Measurements from ENCODE around the gene MRTFB.

MRTFB gene

DNA sequence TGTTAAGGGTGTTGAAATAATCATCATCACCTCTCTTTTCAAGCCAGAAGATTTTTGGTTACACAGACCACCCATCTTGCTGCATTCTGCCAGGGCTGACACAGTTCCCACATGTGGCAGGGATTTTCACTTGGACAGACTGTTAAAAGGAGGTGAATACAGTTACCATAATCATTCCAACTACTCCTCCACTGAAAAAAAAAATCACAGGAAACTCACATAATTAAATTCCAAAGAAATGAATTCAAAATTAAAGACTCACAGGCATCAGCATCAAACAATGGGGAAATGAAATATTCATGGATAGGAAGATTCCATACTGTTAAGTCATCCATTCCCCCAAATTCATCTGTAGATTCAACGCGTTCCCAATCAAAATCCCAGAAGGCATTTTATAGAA lies 209.4 kb downstream of the MRTFB start:
- no peak overlapping the region for H3K4me3 ChIP-seq (ENCODE audit: low read length)
- H3K27ac ChIP-seq (ENCODE audit: low read depth, low read length) = no peak overlapping the region
- no peaks in the 10 kb centered on the region for H3K36me3 ChIP-seq (ENCODE audit: control insufficient read depth, insufficient read depth, low read length)
- H3K9ac ChIP-seq (ENCODE audit: low read length) = no peak overlapping the region
- H3K27me3 ChIP-seq (ENCODE audit: control insufficient read depth, insufficient read depth, low read length) = no peaks in the 10 kb centered on the region
- H3K4me1 ChIP-seq (ENCODE audit: control insufficient read depth, insufficient read depth, low read length) = no peaks in the 10 kb centered on the region

GRCh38 chr16:14283786-14284185 lies 212.7 kb downstream of the MRTFB start:
- no peaks in the 10 kb centered on the region for H3K27me3 ChIP-seq (ENCODE audit: control insufficient read depth, insufficient read depth, low read length)
- H3K9ac ChIP-seq (ENCODE audit: low read length) = no peak overlapping the region
- H3K4me1 ChIP-seq (ENCODE audit: control insufficient read depth, insufficient read depth, low read length) = no peaks in the 10 kb centered on the region
- no peak overlapping the region for H3K4me3 ChIP-seq (ENCODE audit: low read length)
- no peak overlapping the region for H3K27ac ChIP-seq (ENCODE audit: low read depth, low read length)
- H3K36me3 ChIP-seq (ENCODE audit: control insufficient read depth, insufficient read depth, low read length) = no peaks in the 10 kb centered on the region

DNA sequence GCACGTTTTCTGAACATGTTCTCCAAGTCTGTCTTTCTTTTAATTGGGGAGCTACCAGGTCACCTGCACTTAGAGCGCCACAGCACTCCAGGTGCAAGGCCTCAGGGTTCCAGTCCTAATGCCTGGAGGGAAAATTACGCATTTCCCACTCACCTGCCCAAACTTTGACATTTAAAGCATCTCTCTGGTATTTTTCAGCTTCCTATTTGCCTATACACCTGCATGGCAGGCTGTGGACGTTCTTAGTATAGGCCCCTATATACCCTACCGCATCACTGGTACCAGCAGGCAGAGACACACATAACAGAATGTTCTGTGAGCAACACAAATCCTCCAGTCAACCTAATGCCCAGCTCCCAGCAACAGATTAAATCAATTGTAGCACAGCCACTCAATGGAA lies 213.3 kb downstream of the MRTFB start:
- Histone ChIP-seq H3K4me3 (ENCODE audit: low read length) (no peak overlapping the region), H3K9ac (ENCODE audit: low read length) (no peak overlapping the region), H3K27me3 (ENCODE audit: control insufficient read depth, insufficient read depth, low read length) (no peaks in the 10 kb centered on the region), H3K27ac (ENCODE audit: low read depth, low read length) (no peak overlapping the region), H3K4me1 (ENCODE audit: control insufficient read depth, insufficient read depth, low read length) (no peaks in the 10 kb centered on the region), H3K36me3 (ENCODE audit: control insufficient read depth, insufficient read depth, low read length) (no peaks in the 10 kb centered on the region)

GRCh38 chr16:14284930-14285512 lies 213.9 kb downstream of the MRTFB start:
- H3K27me3 ChIP-seq (ENCODE audit: control insufficient read depth, insufficient read depth, low read length) = no peaks in the 10 kb centered on the region

GRCh38 chr16:14285513-14286367 lies 214.6 kb downstream of the MRTFB start:
- Histone ChIP-seq H3K36me3 (ENCODE audit: control insufficient read depth, insufficient read depth, low read length) (no peaks in the 10 kb centered on the region), H3K4me3 (ENCODE audit: low read length) (peak overlapping the region; percentile 78), H3K27ac (ENCODE audit: low read depth, low read length) (peak overlapping the region; percentile 60), H3K27me3 (ENCODE audit: control insufficient read depth, insufficient read depth, low read length) (no peaks in the 10 kb centered on the region), H3K4me1 (ENCODE audit: control insufficient read depth, insufficient read depth, low read length) (no peaks in the 10 kb centered on the region), H3K9ac (ENCODE audit: low read length) (peak overlapping the region; percentile 56)

More at GRCh38 chr16:14284930-14285512, 213.9 kb downstream of the MRTFB start:
- no peaks in the 10 kb centered on the region for H3K4me1 ChIP-seq (ENCODE audit: control insufficient read depth, insufficient read depth, low read length)
- H3K9ac ChIP-seq (ENCODE audit: low read length) = peak overlapping the region; percentile 56
- H3K36me3 ChIP-seq (ENCODE audit: control insufficient read depth, insufficient read depth, low read length) = no peaks in the 10 kb centered on the region
- peak overlapping the region; percentile 78 for H3K4me3 ChIP-seq (ENCODE audit: low read length)
- peak overlapping the region; percentile 60 for H3K27ac ChIP-seq (ENCODE audit: low read depth, low read length)

DNA sequence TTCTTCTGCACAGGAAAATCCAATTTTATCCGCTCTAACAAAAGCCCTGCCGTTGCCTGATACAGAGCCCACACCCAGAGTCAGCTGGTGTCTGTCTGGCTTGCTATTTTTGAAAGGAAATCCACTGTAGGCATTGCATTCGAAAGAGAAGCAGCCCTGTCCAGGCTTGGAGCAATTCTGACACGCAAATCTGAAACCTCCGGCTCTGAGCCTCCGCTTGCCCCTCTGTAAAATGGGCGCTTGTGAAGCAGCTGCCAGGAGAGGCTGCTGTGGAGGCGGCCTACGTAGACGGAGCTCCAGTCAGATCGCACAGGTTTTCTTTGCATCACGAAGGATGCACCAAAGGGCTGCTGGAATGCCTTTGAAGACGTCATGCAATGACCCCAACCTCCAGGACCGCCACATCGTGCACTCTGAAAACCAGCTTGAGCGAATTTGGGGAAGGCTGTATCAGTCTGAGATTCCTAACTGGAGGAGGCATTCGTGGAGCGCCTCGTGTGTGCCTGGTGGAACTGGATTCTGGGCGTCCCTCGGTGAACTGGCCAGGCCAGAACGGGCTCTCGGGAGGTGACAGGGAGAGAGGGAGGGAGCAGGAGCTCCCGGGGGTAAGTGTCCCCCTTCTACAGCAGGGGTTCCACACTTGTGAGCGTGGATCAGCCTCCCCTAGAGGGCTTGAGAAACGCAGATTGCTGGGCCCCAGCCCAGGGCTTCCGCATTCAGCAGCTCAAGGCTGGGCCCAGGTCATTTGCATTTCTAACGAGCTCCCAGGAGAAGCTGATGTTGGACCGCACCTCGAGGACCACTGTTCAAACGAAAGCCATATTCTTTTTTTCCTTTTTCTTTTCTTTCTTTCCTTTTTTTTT lies 215.5 kb downstream of the MRTFB start:
- Histone ChIP-seq H3K27me3 (ENCODE audit: control insufficient read depth, insufficient read depth, low read length) (no peaks in the 10 kb centered on the region), H3K4me1 (ENCODE audit: control insufficient read depth, insufficient read depth, low read length) (no peaks in the 10 kb centered on the region), H3K27ac (ENCODE audit: low read depth, low read length) (peak overlapping the region; percentile 21), H3K36me3 (ENCODE audit: control insufficient read depth, insufficient read depth, low read length) (no peaks in the 10 kb centered on the region), H3K4me3 (ENCODE audit: low read length) (peak overlapping the region; percentile 78), H3K9ac (ENCODE audit: low read length) (no peak overlapping the region)

DNA sequence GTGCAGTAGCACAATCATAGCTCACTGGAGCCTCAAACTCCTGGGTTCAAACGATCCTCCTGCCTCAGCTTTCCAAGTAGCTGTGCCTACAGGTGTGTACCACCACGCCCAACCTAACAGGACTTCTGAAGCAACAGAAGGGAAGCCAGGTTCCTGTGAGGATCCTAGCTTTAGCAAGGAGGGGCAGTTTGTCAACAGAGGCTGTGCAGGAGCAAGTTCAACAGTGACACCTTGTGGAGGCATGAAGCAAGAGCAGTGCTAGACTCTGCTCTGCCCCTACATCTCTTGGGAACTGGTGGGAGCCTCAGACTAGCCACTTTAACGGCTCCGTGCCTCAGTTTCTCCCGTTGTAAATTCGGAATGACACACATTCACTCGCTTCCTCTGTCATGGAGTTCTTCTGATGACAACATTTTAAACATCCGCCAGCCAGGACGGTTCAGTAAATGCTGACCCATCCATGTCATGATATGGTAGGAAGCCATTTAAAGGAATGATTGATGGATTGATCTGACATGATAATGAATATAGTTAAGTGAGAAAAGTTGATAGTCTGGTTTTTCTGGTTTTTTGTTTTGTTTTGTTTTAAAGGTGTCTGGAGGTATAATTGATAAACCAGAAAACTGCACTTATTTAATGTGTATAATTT lies 218.7 kb downstream of the MRTFB start:
- Histone ChIP-seq H3K27ac (ENCODE audit: low read depth, low read length) (no peak overlapping the region), H3K27me3 (ENCODE audit: control insufficient read depth, insufficient read depth, low read length) (no peaks in the 10 kb centered on the region), H3K9ac (ENCODE audit: low read length) (no peak overlapping the region), H3K4me3 (ENCODE audit: low read length) (no peak overlapping the region), H3K4me1 (ENCODE audit: control insufficient read depth, insufficient read depth, low read length) (no peaks in the 10 kb centered on the region), H3K36me3 (ENCODE audit: control insufficient read depth, insufficient read depth, low read length) (no peaks in the 10 kb centered on the region)

GRCh38 chr16:14291286-14291685 lies 220.2 kb downstream of the MRTFB start:
- Histone ChIP-seq H3K4me3 (ENCODE audit: low read length) (no peak overlapping the region), H3K27ac (ENCODE audit: low read depth, low read length) (no peak overlapping the region), H3K9ac (ENCODE audit: low read length) (no peak overlapping the region)

DNA sequence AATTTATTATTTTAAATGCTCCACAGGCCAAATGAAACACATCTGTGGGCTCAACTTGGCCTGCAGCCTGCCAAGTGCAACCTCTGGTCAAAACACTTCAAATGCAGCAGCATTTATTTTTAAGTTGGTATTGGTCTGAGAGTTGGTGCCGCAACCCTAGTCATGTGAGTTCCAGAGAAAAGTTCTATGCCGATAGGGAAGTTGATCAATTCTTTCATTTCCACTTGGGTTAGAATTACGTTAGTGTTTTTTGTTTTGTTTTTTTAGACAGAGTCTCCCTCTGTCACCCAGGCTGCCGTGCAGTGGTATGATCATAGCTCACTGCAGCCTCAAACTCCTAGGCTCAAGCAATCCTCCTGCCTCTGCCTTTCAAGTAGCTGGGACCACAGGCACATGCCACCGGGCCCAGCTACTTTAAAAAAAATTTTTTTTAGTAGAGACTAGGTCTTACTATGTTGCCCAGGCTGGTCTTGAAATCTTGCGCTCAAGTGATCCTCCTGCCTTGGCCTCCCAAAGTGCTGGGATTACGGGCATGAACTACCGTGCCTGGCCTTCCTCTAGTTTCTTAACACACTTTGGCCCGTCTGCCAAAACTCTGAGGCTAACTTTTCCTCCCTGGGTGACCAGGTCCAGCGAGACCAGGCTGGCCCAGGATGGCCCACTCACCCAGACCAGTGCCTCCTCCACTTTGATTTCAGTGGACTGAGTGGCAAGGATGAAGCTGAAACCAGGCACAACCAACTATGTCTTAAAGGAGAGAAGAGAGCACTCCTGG lies 221.1 kb downstream of the MRTFB start:
- Histone ChIP-seq H3K27me3 (ENCODE audit: control insufficient read depth, insufficient read depth, low read length) (no peaks in the 10 kb centered on the region), H3K36me3 (ENCODE audit: control insufficient read depth, insufficient read depth, low read length) (no peaks in the 10 kb centered on the region), H3K4me1 (ENCODE audit: control insufficient read depth, insufficient read depth, low read length) (no peaks in the 10 kb centered on the region), H3K9ac (ENCODE audit: low read length) (no peak overlapping the region), H3K4me3 (ENCODE audit: low read length) (no peak overlapping the region), H3K27ac (ENCODE audit: low read depth, low read length) (no peak overlapping the region)

More at GRCh38 chr16:14291286-14291685, 220.2 kb downstream of the MRTFB start:
- Histone ChIP-seq H3K4me1 (ENCODE audit: control insufficient read depth, insufficient read depth, low read length) (no peaks in the 10 kb centered on the region), H3K36me3 (ENCODE audit: control insufficient read depth, insufficient read depth, low read length) (no peaks in the 10 kb centered on the region), H3K27me3 (ENCODE audit: control insufficient read depth, insufficient read depth, low read length) (no peaks in the 10 kb centered on the region)

DNA sequence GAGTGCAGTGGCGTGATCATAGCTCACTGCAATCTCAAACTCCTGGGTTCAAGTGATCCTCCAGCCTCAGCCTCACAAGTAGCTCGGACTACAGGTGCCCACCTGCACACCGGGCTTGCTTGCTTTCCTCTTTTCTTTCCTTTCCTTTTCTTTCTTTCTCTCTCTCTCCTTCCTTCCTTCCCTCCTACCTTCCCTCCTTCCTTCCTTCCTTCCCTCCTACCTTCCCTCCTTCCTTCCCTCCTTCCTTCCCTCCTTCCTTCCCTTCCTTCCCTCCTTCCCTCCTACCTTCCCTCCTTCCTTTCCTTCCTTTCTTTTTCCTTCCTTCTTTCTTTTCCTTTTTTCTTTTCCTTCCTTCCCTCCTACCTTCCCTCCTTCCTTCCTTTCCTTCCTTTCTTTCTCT lies 225.5 kb downstream of the MRTFB start:
- H3K4me3 ChIP-seq (ENCODE audit: low read length) = no peak overlapping the region
- no peaks in the 10 kb centered on the region for H3K36me3 ChIP-seq (ENCODE audit: control insufficient read depth, insufficient read depth, low read length)
- no peak overlapping the region for H3K9ac ChIP-seq (ENCODE audit: low read length)
- H3K4me1 ChIP-seq (ENCODE audit: control insufficient read depth, insufficient read depth, low read length) = peaks cover 3% of the 10 kb centered on the region
- no peaks in the 10 kb centered on the region for H3K27me3 ChIP-seq (ENCODE audit: control insufficient read depth, insufficient read depth, low read length)
- no peak overlapping the region for H3K27ac ChIP-seq (ENCODE audit: low read depth, low read length)

DNA sequence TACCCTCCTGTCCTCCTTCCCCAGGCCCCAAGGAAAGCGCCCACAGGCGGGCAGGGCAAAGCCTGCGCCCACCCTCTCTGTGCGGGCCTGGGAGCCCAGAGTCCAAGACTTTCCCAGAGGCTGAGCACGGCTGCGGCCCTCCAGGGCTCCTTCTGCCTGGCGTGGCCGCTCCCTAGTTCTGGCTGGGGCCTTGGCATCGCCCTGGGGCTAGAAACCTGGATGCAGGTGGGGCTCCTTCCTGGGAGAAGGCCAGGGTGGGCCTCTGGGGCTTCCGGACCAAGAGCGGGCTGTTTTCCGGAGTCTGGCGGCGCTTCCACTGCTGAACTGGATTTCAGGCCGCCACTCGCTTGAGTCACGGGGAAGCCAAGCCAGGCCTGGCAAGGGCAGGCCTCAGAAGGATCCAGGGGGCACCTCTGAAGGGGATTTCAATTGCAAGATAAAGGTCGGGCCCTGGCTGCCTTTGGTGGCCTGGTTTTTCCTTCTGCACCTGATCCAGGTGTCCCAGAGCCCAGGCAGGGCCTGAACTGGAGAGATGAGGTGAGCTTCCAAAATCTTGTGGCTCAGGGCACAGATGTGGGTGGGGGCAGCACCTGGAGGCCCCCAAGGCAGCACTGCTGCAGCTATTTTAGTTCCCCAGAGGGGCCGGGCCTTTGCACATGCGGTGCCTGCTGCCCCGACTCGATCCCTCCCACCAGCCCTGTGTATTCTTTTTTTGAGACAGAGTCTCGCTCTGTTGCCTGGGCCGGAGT lies 227.4 kb downstream of the MRTFB start:
- H3K9ac ChIP-seq (ENCODE audit: low read length) = no peak overlapping the region
- peaks cover 3% of the 10 kb centered on the region for H3K4me1 ChIP-seq (ENCODE audit: control insufficient read depth, insufficient read depth, low read length)
- H3K36me3 ChIP-seq (ENCODE audit: control insufficient read depth, insufficient read depth, low read length) = no peaks in the 10 kb centered on the region
- no peak overlapping the region for H3K27ac ChIP-seq (ENCODE audit: low read depth, low read length)
- H3K4me3 ChIP-seq (ENCODE audit: low read length) = no peak overlapping the region
- H3K27me3 ChIP-seq (ENCODE audit: control insufficient read depth, insufficient read depth, low read length) = no peaks in the 10 kb centered on the region
